GM19455 (cell line): ENCODE data around the gene WDR77.

Source experiments
- ATAC-seq: cut with Tn5 transposase; IDR thresholded peaks from one replicate; pipeline ENCODE4 v1.9.1; 2021; ENCODE audit not compliant: unreplicated experiment

Gene WDR77

DNA sequence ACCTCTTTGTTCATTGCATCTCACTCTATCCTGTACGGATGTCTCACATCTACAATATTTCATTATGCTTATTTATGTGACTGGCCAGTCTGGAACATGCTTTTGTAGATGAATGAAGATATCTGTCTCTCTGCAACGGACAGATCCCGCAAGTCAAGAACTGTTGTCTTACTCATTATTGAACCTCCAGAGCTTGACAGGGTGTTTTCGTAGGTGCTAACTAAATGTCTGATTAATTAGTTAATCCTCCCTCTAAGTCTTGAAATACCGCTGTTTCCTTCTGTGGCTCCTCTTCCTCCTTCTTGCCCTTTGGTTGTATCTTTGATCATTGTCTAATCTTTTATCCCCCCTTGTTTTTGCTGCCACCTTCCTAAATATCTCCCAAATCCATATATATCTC lies 21.5 kb upstream of the WDR77 start:
- ATAC-seq = no peak

DNA sequence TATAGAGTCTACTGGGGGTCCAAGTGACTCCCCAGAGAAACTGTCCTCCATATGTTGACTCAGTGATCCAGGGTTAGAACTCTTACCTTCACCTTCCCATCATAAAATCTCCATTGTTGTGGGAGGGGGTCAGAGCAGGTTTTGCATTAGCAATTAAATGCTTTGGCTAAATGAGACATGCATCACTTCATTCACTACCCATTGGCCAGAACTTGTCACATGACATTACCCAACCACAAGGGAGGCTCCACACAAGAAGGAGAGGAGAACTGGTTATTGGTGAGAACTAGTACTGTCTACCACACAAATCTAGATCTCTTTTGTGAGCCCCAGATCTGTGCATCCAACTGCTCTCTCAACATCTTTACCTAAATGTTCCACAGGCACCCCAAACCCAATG lies 20.5 kb upstream of the WDR77 start:
- ATAC-seq = no peak

DNA sequence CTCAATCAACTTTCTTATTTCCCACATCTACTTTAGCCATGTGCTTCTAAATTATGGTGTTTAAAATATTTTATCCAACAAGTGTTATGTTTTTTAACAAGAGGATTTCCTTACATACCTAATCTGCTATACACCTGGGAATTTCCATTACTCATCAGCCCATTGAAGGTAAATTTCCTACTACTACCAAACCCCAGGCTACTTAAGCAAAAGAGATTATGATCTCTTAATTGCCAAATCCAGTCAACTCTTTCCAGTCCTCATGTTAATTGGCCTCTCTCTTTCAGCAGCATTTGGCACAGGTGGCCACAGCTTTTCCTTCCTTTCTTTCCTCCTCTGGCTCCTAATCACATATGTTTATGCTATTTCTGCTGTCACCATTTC lies 19.7 kb upstream of the WDR77 start:
- no peak for ATAC-seq

DNA sequence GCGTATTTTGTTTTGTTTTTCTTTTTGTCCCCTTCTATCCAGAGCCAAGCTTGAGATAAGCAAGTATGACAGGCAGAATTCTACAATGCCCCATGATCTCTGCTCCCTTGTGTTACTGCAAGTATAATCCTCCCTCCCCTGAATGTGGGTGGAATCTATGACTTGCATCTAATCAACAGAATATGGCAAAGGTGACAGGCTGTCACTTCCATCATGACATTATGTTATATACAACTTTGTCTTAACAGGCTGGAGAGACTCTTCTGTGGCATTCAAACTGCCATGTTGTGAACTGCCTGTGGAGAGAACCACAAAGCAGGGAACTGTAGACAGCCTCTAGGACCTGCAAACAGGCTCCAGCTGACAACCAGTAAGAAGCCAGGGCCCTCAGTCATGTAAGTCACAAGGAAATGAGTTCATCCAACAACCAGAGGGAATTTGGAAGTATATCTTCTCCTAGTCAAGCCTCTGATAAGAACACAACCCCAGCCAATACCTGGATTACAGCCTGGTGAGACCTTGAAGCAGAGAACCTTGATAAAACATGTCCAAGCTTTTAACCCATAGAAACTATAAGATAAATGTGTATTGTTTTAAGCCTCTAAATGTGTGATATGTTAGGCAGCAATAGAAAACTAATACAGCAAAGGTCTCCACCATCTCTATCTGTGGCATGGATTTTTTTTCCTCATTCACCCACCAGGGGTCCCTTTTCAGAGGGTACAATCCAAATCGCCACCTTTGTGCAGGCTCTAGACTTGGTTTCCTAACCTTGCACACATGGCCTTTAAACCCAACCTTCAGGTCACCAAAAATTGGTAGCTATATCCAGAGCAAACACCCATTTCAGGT lies 19.0 kb upstream of the WDR77 start:
- ATAC-seq = no peak

DNA sequence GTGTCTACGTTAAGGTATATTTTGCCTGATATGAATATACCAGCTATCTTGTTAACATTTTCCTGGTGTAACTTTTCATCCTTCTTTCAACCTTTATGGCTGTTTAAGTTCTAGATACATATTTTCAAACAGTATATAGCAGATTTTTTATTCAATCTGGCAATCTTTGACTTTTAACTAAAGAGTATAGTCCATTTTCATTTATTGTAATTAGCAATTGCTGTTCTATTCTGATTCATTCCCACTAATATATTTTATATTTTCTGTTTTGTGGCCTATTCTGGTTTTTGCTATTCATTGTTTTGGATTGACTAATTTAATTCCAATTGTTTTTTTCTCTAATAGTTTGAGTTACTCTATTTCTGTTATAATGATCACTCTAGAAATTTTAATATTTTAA lies 17.4 kb upstream of the WDR77 start:
- no peak for ATAC-seq

DNA sequence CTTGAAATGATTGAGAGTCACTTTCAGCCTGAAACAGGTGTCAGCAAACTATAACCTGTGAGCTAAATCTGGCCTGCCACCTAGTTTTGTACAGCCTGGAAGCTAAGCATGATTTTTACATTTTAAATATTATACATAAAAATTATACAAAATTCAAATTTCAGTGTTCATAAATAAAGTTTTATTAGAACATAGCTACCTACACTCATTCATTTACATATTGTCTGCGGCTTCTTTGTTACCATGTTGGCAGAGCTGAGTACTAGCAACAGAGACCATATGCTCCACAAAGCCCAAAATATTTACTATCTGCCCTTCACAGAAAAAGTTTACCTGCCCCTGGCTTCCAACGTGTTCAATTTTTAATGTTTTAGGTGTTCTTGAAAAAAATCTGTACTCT lies 16.7 kb upstream of the WDR77 start:
- no peak for ATAC-seq

DNA sequence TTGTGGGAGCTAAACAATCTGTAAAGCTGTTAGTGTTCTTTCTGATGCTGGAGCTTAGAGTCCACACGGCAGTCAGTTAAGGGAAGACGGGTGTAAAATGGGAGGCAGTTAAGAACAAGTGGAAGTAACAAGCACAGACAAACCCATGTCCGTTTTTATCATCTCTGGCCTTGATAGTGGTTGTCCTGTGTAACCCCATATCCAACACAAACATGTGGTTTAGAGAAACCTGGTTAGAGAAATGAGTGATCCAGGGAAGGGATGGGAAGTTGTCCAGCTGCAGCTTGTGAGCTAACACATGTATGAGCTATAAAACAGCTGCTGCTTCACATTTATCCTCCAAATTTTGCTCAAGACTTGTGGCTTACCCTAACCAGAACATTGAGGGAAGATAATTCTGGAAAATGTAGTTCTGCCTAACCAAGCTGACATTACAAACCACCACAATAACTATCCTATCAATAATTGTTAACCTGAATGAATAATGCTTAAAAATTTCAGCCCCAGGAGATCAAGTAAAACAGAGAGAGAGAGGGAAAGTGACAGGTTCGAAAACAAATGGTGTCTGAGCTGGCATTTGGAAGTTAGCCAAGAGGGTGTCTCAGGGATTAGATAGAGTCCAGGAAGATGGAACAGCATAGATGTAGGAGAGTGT lies 14.1 kb upstream of the WDR77 start:
- no peak for ATAC-seq

DNA sequence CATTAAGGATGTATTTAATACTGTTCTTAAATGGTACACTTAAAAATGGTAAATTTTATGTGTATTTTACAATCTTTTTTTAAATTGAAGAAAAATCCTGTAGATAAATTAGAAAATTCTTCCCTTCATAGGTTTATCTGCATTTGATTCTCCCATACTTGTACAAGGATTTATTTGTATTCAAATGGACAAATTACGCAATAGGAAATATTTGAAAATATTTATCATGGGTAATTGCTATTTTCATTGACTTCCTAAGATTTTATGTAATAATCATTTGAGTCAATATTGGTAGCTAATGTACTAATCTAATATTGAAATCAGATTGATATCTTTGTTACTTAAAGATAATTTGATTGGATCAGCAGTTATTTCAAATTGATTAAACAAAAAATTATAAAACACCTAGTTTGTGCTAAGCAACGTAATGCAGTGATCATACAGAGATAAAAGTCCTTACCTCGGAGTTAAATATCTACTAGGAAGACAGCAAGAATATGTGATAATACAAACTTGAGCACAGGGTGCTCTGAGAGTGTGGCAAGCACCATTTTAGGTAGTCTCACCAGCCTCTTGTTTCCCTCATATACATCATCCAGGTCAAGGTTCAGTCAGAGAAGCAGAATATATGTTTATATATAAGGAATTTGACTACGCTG lies 13.4 kb upstream of the WDR77 start:
- no peak for ATAC-seq

DNA sequence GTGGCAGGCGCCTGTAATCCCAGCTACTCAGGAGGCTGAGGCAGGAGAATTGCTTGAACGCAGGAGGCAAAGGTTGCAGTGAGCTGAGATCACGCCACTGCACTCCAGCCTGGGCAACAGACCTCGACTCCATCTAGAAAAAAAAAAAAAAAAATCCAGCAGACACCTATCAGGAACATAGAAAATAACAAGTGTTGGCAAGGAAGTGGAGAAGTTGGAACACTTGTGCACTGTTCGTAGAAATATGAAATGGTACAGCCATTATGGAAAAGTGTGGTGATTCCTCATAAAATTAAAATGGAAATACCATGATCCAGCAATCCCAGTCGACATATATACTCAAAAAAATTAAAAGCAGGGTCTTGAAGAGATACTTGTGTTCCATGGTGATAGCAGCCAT lies 12.7 kb upstream of the WDR77 start:
- ATAC-seq = no peak

DNA sequence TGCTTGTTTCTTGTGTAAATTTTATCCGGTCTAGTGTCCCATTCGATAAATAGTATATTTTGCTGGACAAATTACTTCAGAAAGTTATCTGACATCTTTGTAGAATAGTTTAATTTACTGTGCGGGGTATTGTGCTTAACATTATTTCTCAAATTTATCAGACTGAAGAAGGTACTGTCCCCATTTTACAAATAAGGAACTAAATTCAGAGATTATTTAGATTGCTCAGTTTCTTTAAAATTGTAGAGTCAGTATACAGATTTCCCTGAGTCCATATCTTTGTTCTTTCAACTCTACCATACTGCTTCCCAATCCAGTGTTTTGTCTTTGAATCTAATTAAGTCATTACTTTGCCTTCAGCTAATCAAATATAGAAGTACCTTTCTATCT lies 6.6 kb upstream of the WDR77 start:
- no peak for ATAC-seq

DNA sequence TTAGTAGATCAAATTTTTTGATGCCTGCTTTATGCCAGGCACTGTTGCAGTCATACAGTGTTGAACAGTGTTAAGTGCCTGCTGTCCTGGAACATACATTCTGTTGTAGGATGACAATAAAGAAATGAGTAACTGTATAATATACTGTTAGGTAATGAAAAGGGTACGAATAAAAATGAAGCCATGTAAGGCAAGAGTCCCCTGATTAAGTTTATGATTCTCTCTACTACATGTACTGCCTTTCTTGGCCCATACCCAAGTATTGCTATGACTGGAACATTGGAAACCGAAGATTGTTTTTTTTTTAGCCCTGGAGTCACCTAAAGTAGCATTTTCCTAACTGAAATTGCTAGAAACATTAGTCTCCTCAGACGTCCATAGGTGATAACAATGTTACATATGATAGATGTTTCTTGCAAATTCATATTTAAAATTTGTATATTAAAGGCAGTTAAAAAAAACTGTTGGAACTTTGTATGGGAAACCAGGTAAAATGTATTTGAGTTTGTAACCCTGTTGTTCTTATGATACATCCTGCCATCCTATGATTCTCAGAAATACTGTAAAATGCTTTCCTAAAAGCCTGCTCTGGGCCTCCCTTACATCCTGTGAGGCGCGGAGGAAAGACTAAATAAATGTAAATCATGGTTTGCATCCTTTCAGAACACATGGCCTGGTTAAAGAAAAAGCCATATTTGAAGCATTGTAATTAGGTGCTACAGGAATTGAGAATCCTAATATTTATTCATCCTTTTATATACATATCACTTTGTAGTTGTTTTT lies 6.0 kb upstream of the WDR77 start:
- no peak for ATAC-seq

DNA sequence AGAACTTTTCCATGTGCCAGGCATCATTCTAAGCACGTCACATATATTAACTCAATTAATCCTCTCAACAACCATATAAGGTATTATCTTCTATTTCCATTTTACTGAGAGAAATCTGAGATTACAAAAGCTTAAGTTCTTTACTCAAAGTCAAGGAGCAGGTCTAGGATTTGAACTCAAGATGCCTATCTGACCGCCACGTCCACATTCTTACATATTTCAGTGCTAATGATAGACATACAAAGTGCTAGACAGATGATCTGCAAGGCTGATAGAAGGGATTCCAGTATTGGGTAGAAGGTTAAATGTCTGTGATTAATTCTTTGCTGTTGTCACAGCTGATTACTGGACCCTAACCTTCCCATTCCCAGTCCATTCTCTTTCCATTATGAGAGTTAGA lies 4.7 kb upstream of the WDR77 start:
- no peak for ATAC-seq

DNA sequence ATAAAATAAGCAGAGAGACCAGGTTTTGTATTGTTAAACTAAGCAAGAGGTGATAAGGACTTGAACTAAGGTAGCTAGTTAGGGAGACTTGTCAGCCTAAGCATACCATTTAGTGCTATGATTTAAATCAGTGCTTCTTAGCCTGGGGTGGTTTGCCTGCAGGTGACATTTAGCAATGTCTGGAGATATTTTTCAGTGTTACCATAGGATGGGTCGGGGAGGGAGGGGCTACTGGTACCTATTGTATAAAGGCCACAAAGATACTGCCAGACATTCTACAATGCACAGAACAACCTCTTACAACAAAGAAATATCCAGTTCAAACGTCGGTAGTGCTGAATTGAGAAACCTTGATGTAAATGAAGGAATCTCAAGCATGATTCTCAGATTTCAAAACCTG lies 3.5 kb upstream of the WDR77 start:
- no peak for ATAC-seq

DNA sequence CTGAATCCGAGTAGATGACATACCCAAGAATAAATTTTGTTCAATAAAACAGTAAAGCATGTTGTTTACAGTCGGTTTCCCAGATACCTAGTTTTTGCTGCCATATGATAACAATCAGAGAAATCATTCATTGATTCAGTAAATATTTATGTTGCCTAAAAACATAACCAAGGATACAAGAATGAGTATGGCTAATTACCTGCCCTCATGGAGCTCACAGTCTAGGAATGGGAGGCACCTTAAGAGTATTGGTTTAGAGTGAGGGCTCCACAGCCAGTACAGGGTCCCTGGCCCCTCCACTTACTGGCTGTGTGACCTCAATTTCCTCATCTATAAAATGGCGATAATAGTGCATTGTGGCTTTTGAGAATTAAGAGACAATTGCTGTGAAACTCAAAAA lies 1.1 kb upstream of the WDR77 start:
- no peak for ATAC-seq

DNA sequence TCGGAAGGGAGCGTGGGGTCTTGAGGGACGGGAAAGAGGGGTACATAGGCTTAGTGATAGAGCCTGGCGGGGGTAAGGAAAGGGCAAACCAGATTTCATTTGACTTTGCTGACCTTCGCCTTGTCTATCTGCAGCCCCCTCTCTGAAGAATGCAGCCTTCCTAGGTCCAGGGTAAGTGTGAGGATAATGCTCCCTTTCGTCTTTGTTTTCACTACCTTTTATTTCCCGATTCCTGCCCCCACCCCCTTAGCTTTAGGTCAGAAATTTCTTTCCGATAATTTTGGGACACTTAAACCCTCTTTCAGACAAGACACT lies 604 bp upstream of the WDR77 start:
- ATAC-seq = no peak

DNA sequence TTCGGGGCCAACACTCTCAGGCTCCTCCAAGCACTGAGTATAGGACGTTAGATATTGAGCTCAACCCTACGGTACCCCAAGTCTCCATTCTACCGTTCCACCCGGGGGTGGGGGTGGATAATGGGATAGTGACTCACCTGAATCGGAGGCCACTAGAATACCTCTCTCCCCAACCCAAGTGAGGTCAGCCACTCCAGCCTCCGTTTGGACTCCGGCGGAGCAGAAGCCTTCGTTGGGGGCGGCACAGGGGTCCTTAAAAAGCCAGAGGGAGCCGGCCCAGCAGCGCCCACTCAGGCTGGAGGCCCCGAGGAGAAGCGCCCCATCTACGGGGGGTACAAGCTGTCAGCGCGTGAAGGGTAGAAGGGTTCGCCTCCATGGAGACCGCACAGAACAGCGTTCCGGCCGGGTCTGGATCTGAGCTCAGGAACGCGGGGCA lies 556 bp downstream of the WDR77 start:
- ATAC-seq = peak; percentile 26

DNA sequence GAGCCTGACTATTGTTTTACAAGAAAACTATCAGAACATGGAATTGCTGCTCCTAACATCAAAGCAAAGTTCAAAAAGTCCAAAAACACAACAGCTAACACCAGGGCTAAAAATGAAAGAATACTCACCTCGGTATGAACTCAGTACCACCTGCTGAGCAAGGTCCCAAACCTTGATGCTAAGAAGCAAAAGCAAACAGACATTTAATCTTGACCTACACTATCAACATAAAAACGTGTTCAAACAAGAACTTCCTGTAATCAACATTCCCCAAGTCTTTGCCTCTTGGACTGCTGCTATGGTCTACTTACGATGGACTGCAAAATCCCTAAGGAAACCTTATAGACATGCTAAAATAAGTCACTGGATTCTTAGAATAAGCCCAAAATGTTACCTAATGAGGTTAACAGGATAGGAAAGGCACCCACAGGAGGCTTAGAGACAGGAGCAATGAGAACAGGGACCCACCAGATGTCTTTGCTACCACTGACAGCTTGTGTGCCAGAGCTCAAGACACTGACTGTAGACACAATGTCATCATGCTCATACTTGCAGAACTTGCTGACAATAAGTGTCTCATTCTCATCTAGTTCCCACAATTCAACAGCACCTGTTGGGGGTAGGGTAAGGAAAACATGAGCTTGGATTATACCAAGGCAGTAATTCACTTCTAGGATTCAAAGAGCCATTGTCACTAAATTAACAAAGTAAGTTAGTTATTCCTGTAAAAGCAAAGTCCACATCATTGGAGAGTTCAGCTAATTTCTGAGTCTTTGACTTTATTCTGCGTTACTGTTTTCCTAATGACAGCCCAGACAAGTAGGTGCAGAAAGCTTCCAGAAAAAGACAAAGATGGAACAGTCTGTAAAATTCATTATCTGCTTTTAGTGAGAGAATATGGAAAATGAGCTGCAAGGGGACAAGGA lies 1.8 kb downstream of the WDR77 start:
- ATAC-seq = no peak

DNA sequence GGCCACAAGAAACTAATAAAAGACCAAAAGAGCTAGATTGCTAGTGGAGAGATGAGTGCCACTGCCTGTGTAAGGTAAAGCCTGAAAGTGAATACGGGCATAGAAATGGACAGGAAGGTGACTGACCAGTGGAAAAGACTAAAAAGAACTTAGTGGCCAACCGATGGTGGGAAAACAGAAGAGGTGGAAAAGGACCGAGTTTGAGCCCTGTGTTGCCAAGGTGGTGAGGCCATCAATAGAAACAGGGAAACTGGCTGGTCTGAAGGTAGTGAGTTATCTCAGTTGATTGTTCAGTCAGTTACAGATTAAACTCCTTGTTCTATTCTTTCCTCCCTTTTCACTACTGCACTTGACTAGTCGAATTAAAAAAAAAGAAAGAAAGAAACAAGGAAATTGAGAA lies 2.5 kb downstream of the WDR77 start:
- no peak for ATAC-seq

DNA sequence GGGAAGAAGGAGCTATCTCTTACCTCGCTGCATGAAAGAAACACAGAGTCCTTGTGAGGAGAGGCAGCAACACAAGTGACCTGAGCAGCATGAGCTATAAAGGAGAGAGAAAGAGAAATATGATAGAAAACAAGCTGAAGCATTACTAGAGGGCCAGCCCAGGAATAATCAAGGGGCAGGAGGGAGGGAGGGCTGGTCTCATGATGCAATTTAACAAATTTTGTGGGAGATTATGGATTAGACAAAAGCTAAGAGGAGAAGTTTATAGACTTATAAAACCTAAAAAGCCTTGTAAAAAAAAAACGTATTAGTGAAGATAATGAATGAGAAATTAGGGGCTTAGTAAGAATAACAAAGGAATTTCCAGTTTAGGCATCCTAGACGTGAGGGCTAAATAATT lies 5.0 kb downstream of the WDR77 start:
- ATAC-seq = no peak

DNA sequence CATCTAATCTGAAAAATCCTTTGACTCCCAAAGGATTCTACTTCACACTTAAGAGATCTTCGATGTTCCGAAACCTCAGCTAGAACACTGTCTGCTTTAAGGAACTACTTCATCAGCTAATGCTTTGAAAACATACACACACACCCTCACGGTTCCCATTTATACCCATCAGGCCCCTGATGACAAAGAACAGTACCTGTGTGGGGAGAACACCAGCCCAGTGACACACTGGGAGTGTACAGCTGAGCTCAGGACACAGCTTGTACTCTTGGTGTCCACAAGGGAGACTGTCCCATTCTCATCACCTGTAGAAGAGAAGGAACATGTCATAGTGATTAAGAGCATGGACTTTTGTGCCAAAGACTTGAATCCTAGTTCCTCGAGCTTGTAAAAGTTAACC lies 6.6 kb downstream of the WDR77 start:
- ATAC-seq = no peak
